Brain microvascular endothelial cell (primary cell): ENCODE measurements around the gene CNKSR1.

ENCODE experiments used
- DNase-seq: peaks from one replicate; pipeline ENCODE4 v3.0.0-alpha.2; 2020
- H3K27ac ChIP-seq: fragments of 250-450 bp; sonication (Bioruptor Pico); 2 replicates; pipeline ENCODE4 v1.5.1; 2020; ENCODE audit warnings: mild to moderate bottlenecking, moderate library complexity
- H3K27me3 ChIP-seq: fragments of 250-450 bp; sonication (Bioruptor Pico); replicated peaks from 2 replicates; pipeline ENCODE4 v1.5.1; 2020; ENCODE audit warnings: mild to moderate bottlenecking
- H3K36me3 ChIP-seq: fragments of 250-450 bp; sonication (Bioruptor Pico); replicated peaks from 2 replicates; pipeline ENCODE4 v1.5.1; 2020; ENCODE audit warnings: mild to moderate bottlenecking
- H3K4me3 ChIP-seq: 2 replicates; pipeline ENCODE4 v1.5.1; 2011; ENCODE audit warnings: low read depth, mild to moderate bottlenecking, control low read depth, low read length, moderate library complexity
- in situ Hi-C: cut with HindIII; loops from 2 replicates; pipeline ENCODE4 v1.10.0; 2017; ENCODE audit warnings: low sequenced_read_pairs, low pct_ligation_motif_present
- TF ChIP-seq, protein P1 (sequence below): IDR thresholded peaks from 2 replicates; pipeline ENCODE4 v1.5.1; 2011; ENCODE audit warnings: low read depth, mild to moderate bottlenecking, moderate library complexity, low read length, control low read depth, inconsistent platforms; ENCODE audit errors: missing control alignments

The CNKSR1 gene

GRCh38 chr1:26163684-26164035, 13.6 kb upstream of the CNKSR1 start:
- DNase-seq, result no peak
- Histone ChIP-seq H3K4me3 (no peak overlapping the region), H3K36me3 (no peaks in the 10 kb centered on the region), H3K27me3 (no peaks in the 10 kb centered on the region), H3K27ac (no peak overlapping the region)
- TF ChIP-seq, protein P1, sequence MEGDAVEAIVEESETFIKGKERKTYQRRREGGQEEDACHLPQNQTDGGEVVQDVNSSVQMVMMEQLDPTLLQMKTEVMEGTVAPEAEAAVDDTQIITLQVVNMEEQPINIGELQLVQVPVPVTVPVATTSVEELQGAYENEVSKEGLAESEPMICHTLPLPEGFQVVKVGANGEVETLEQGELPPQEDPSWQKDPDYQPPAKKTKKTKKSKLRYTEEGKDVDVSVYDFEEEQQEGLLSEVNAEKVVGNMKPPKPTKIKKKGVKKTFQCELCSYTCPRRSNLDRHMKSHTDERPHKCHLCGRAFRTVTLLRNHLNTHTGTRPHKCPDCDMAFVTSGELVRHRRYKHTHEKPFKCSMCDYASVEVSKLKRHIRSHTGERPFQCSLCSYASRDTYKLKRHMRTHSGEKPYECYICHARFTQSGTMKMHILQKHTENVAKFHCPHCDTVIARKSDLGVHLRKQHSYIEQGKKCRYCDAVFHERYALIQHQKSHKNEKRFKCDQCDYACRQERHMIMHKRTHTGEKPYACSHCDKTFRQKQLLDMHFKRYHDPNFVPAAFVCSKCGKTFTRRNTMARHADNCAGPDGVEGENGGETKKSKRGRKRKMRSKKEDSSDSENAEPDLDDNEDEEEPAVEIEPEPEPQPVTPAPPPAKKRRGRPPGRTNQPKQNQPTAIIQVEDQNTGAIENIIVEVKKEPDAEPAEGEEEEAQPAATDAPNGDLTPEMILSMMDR, result no peak
- in situ Hi-C loops, result no loop called here

GRCh38 chr1:26164036-26164860, 13.0 kb upstream of the CNKSR1 start:
- H3K4me3 ChIP-seq, result peak overlapping the region; percentile 38
- H3K27me3 ChIP-seq, result no peaks in the 10 kb centered on the region
- H3K27ac ChIP-seq, result no peak overlapping the region
- TF ChIP-seq, protein P1, result peak; percentile 37
- no peak for DNase-seq
- in situ Hi-C loops, result no loop called here
- no peaks in the 10 kb centered on the region for H3K36me3 ChIP-seq

- Histone ChIP-seq H3K27me3 (no peaks in the 10 kb centered on the region), H3K4me3 (no peak overlapping the region), H3K27ac (no peak overlapping the region), H3K36me3 (no peaks in the 10 kb centered on the region)
- in situ Hi-C loops, result no loop called here
- no peak for DNase-seq
- TF ChIP-seq, protein P1, result no peak
These were observed 12.1 kb upstream of the CNKSR1 start for GRCh38 chr1:26164861-26165842.

DNA sequence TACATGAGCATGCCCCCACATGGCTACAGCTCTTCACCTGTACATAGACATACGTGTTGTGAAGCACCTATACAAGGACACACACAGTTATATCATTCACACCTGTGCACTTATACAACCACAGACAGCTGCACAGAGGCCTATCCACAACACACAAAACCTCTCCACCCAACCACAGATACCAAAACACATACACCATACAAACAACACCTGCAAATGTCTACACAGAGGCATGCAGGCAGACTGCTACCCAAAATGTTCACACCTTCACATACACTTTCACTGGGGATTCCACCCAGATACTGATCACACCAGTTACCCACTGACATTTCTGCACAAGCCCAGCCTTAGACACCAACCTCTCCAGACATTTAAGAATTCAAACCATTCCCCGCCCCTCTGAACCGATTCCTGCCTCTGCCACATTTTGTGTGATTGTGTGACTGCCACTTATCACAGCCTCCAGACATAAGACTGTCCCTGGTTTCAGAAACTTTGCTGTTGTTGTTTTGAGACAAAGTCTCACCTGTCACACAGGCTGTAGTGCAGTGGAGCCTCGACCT, 10.5 kb upstream of the CNKSR1 start:
- no peak for DNase-seq
- H3K36me3 ChIP-seq, result no peaks in the 10 kb centered on the region
- no peak overlapping the region for H3K27ac ChIP-seq
- in situ Hi-C loops, result no loop called here
- H3K4me3 ChIP-seq, result no peak overlapping the region
- no peaks in the 10 kb centered on the region for H3K27me3 ChIP-seq
- TF ChIP-seq, protein P1, result no peak

- in situ Hi-C loops, result no loop called here
- Histone ChIP-seq H3K36me3 (no peaks in the 10 kb centered on the region), H3K27me3 (no peaks in the 10 kb centered on the region), H3K27ac (peak within 1 kb of the TSS; percentile 67), H3K4me3 (peak within 1 kb of the TSS; percentile 87)
- no peak for DNase-seq
- TF ChIP-seq, protein P1, result no peak
These were observed 8.7 kb upstream of the CNKSR1 start, which contains the start of gene C1orf232 for GRCh38 chr1:26168410-26169197. TSS of gene C1orf232 (minus strand) at chr1:26168963. CDS start at chr1:26168499, 464 bp downstream.
